Measurements from ENCODE around the gene ACAP2. TPM values are rescaled to one million over a fixed set of nuclear protein-coding genes. Genes with fewer than 3 reads are reported as not detected.

Gene ACAP2
- polyA plus RNA-seq, 3 donors, result 41.5 to 96.5 (median 71.6) TPM

GRCh38 chr3:195240939-195241338, 201.9 kb downstream of the ACAP2 start:
- H3K4me1 Mint-ChIP-seq, result no peaks in the 10 kb centered on the region
- peaks cover 0 to 19% (median 15%) of the 10 kb centered on the region in 7 donors for H3K9me3 Mint-ChIP-seq
- no peaks in the 10 kb centered on the region for H3K27me3 Mint-ChIP-seq (ENCODE audit: low read depth in 3 of 3)

DNA sequence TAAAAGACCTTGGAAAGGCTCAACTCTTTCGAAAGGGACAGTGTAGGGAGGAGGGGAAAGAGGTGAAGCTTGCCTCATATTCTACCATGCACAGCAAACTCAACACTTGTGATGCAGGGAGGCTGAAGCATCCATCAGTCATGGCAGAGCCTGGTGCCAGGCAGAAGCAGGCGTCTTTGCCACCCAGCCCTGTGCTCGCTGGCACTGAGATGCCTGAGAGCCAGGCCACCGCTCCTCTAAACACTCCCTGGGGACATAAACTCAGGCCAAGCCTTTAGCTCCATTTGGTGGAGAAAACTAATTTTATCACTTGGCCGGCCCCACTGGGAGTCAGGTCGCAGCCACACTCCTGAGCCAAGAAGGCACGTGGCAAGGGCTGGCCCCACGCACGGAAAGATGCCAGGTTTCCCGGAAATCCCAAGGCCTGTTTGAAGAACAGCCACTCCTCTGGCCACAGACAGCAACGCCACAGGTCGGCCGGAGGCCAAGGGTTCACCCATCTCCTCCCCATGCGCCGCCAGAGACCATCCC, 202.6 kb downstream of the ACAP2 start:
- no peak overlapping the region for H2AFZ ChIP-seq (ENCODE audit: insufficient read depth, low read depth, low read length, poor library complexity, severe bottlenecking)
- Mint-ChIP-seq H3K4me3 (no peak overlapping the region), H3K4me1 (no peaks in the 10 kb centered on the region), H3K36me3 (peaks cover 22 to 34% of the 10 kb centered on the region in 2 donors), H3K9me3 (peaks cover 0 to 19% (median 15%) of the 10 kb centered on the region in 7 donors), H3K27ac (no peak overlapping the region), H3K27me3 (ENCODE audit: low read depth in 3 of 3) (no peaks in the 10 kb centered on the region)
- H3K36me3 ChIP-seq (replicated peaks in 1 of 2; ENCODE audit: control insufficient read depth in 1 of 2, insufficient read depth in 2 of 2, low read length in 2 of 2), result no peaks in the 10 kb centered on the region
- no peaks in the 10 kb centered on the region for H3K27me3 ChIP-seq (ENCODE audit: control insufficient read depth in 2 of 2, insufficient read depth in 2 of 2, low read length in 2 of 2)
- WGBS (ENCODE audit: insufficient coverage), result 94% methylated on average over 13 of the region's 15 CpGs
- intact Hi-C loops (cut with micrococcal nuclease), result no loop called here
- H3K79me2 ChIP-seq (ENCODE audit: insufficient read depth, low read length), result no peaks in the 10 kb centered on the region
- TF ChIP-seq CTCF (IDR thresholded peaks at IDR 0.05), result no peak
- H3K4me2 ChIP-seq (replicated peaks; ENCODE audit: extremely low read depth, low read length, poor library complexity, severe bottlenecking), result no peak overlapping the region
- no peaks in the 10 kb centered on the region for H4K20me1 ChIP-seq (ENCODE audit: insufficient read depth, low read length)
- peaks cover 8 to 22% of the 10 kb centered on the region in 2 donors for H3K9me3 ChIP-seq (replicated peaks in 1 of 2; ENCODE audit: control insufficient read depth in 1 of 2, insufficient read depth in 1 of 2, low read length in 2 of 2)
- H3K4me1 ChIP-seq (ENCODE audit: control insufficient read depth in 1 of 2, insufficient read depth in 2 of 2, low read length in 2 of 2), result no peaks in the 10 kb centered on the region
- DNase-seq, result no peak
- H3K9ac ChIP-seq (ENCODE audit: insufficient read depth, low read length, poor library complexity, severe bottlenecking), result no peak overlapping the region
- no peak overlapping the region for H3K4me3 ChIP-seq (replicated peaks in 1 of 3; ENCODE audit: low read depth in 2 of 3, low read length in 3 of 3)
- H3K27ac ChIP-seq (ENCODE audit: low read depth in 1 of 2, low read length in 2 of 2), result no peak overlapping the region

More at GRCh38 chr3:195240939-195241338, 201.9 kb downstream of the ACAP2 start:
- Histone ChIP-seq H3K9me3 (replicated peaks in 1 of 2; ENCODE audit: control insufficient read depth in 1 of 2, insufficient read depth in 1 of 2, low read length in 2 of 2) (peaks cover 8 to 22% of the 10 kb centered on the region in 2 donors), H3K36me3 (replicated peaks in 1 of 2; ENCODE audit: control insufficient read depth in 1 of 2, insufficient read depth in 2 of 2, low read length in 2 of 2) (peaks cover 0 to 7% of the 10 kb centered on the region in 2 donors), H3K4me2 (replicated peaks; ENCODE audit: extremely low read depth, low read length, poor library complexity, severe bottlenecking) (no peak overlapping the region), H4K20me1 (ENCODE audit: insufficient read depth, low read length) (no peaks in the 10 kb centered on the region), H3K9ac (ENCODE audit: insufficient read depth, low read length, poor library complexity, severe bottlenecking) (no peak overlapping the region), H3K79me2 (ENCODE audit: insufficient read depth, low read length) (no peaks in the 10 kb centered on the region), H3K27ac (ENCODE audit: low read depth in 1 of 2, low read length in 2 of 2) (no peak overlapping the region), H3K27me3 (ENCODE audit: control insufficient read depth in 2 of 2, insufficient read depth in 2 of 2, low read length in 2 of 2) (no peaks in the 10 kb centered on the region), H3K4me1 (ENCODE audit: control insufficient read depth in 1 of 2, insufficient read depth in 2 of 2, low read length in 2 of 2) (no peaks in the 10 kb centered on the region), H2AFZ (ENCODE audit: insufficient read depth, low read depth, low read length, poor library complexity, severe bottlenecking) (no peak overlapping the region), H3K4me3 (replicated peaks in 1 of 3; ENCODE audit: low read depth in 2 of 3, low read length in 3 of 3) (no peak overlapping the region)
- WGBS (ENCODE audit: insufficient coverage), result 98% methylated on average over 6 of the region's 6 CpGs
- Mint-ChIP-seq H3K27ac (no peak overlapping the region), H3K4me3 (no peak overlapping the region), H3K36me3 (peaks cover 25 to 36% of the 10 kb centered on the region in 2 donors)
- DNase-seq, result no peak
- intact Hi-C loops (cut with micrococcal nuclease), result no loop called here
- TF ChIP-seq CTCF (IDR thresholded peaks at IDR 0.05), result no peak
